SK-N-SH (cell line): ENCODE data around the gene DDX4. TPM values are rescaled to one million over a fixed set of nuclear protein-coding genes. Genes with fewer than 3 reads are reported as not detected.
A peak's percentile ranks its signal among the peaks of the same experiment; 100 is the strongest.
"Not testable (repeated sequence)": the region's sequence is repeated elsewhere in the genome, so short reads cannot be mapped to it uniquely, and the experiment has no call there.

Experiments
- CTCF ChIA-PET: fragments of 300-600, 350-600 bp; formaldehyde crosslinking; extraction: SDS; loops from one replicate; lab custom pipeline; 2021; lab: Yijun Ruan, JAX
- POLR2A ChIA-PET: fragments of 350-600 bp; sonication (Branson Sonifier 250); formaldehyde crosslinking; extraction: SDS; loops from one replicate; lab custom pipeline; 2020; ENCODE audit warnings: antibody characterized with exemption, inconsistent platforms; lab: Yijun Ruan, JAX
- DNase-seq: peaks from one replicate; pipeline ENCODE4 v3.0.0; 2012
- H2AFZ ChIP-seq: fragments of 200-600 bp; sonication (generic); 2 replicates; pipeline ENCODE4 v1.8.1; 2016; ENCODE audit warnings: antibody characterized with exemption, mild to moderate bottlenecking, low read depth
- H3F3A ChIP-seq: fragments of 200-600 bp; sonication (generic); replicated peaks from 2 replicates; pipeline ENCODE3; 2016; ENCODE audit warnings: antibody characterized with exemption, mild to moderate bottlenecking; ENCODE audit not compliant: insufficient read depth
- H3K27ac ChIP-seq, 2 experiments: fragments of 200-500 bp in 1 of 2; fragments of 200-600 bp in 1 of 2; sonication (Bioruptor generic) in 1 of 2; sonication (generic), shearing (Covaris generic) in 1 of 2; 2 replicates each; pipeline versions ENCODE4 v1.5.1 to v1.6.1; 2014 to 2016; ENCODE audit warnings: low read depth in 2 of 2, inconsistent platforms in 1 of 2, low read length in 1 of 2, mild to moderate bottlenecking in 1 of 2, mixed read lengths in 1 of 2
- H3K27me3 ChIP-seq: fragments of 200-600 bp; sonication (generic), shearing (Covaris generic); 2 replicates; pipeline ENCODE4 v1.6.1; 2016; ENCODE audit warnings: mixed run types; ENCODE audit not compliant: insufficient read depth
- H3K36me3 ChIP-seq, 2 experiments: fragments of 200-500 bp in 1 of 2; fragments of 200-600 bp in 1 of 2; sonication (Bioruptor generic) in 1 of 2; sonication (generic) in 1 of 2; replicated peaks in 1 of 2; 2 replicates each; pipeline versions ENCODE3 to v1.5.1; 2014 to 2016; ENCODE audit warnings: low read length in 1 of 2, mild to moderate bottlenecking in 1 of 2; ENCODE audit not compliant: insufficient read depth in 2 of 2, control insufficient read depth in 1 of 2
- H3K4me1 ChIP-seq, 2 experiments: fragments of 200-500 bp in 1 of 2; fragments of 200-600 bp in 1 of 2; sonication (Bioruptor generic) in 1 of 2; sonication (generic), shearing (Covaris generic) in 1 of 2; 2 replicates each; pipeline versions ENCODE4 v1.5.1 to v1.6.1; 2014 to 2016; ENCODE audit warnings: low read depth in 1 of 2, low read length in 1 of 2, mixed run types in 1 of 2; ENCODE audit not compliant: insufficient read depth in 2 of 2, control insufficient read depth in 1 of 2
- H3K4me2 ChIP-seq: fragments of 200-600 bp; sonication (generic), shearing (Covaris generic); 2 replicates; pipeline ENCODE4 v1.6.1; 2017; ENCODE audit warnings: mixed run types
- H3K4me3 ChIP-seq, 2 experiments: fragments of 200-500 bp in 1 of 2; fragments of 200-600 bp in 1 of 2; sonication (Bioruptor generic) in 1 of 2; sonication (generic), shearing (Covaris generic) in 1 of 2; 2 replicates each; pipeline versions ENCODE4 v1.5.1 to v1.8.1; 2014 to 2016; ENCODE audit warnings: low read depth in 2 of 2, inconsistent platforms in 1 of 2, low read length in 1 of 2, mild to moderate bottlenecking in 1 of 2, mixed read lengths in 1 of 2, moderate library complexity in 1 of 2
- H3K79me2 ChIP-seq: fragments of 200-600 bp; sonication (generic); 2 replicates; pipeline ENCODE4 v1.8.1; 2017; ENCODE audit warnings: mild to moderate bottlenecking; ENCODE audit not compliant: insufficient read depth
- H3K9ac ChIP-seq: fragments of 200-600 bp; sonication (generic); 2 replicates; pipeline ENCODE4 v1.6.1; 2017; ENCODE audit warnings: mixed run types
- H3K9me2 ChIP-seq: fragments of 200-600 bp; sonication (generic); 2 replicates; pipeline ENCODE4 v1.6.1; 2017; ENCODE audit warnings: mixed run types
- H3K9me3 ChIP-seq: fragments of 200-600 bp; sonication (generic); 2 replicates; pipeline ENCODE4 v1.6.1; 2017; ENCODE audit warnings: mixed run types, mild to moderate bottlenecking, moderate library complexity
- H4K20me1 ChIP-seq: fragments of 200-600 bp; sonication (generic); 2 replicates; pipeline ENCODE4 v1.6.1; 2017; ENCODE audit warnings: mild to moderate bottlenecking, mixed run types; ENCODE audit not compliant: insufficient read depth
- CHD2 ChIP-seq: fragments of 150-350 bp; IDR thresholded peaks from 2 replicates; pipeline ENCODE4 v1.6.1; 2018; ENCODE audit warnings: low read length; ENCODE audit not compliant: partially characterized antibody
- EZH2phosphoT487 ChIP-seq: fragments of 200-600 bp; sonication (generic); IDR thresholded peaks from 2 replicates; pipeline ENCODE4 v1.6.1; 2017; ENCODE audit warnings: low read depth, mixed run types, mild to moderate bottlenecking, antibody characterized with exemption, moderate library complexity, borderline replicate concordance
- JUND ChIP-seq: IDR thresholded peaks from 2 replicates; pipeline ENCODE4 v1.4.0; 2012
- MEF2A ChIP-seq: IDR thresholded peaks from 2 replicates; pipeline ENCODE4 v1.4.0; 2012; ENCODE audit warnings: low read depth, borderline replicate concordance
- NFIC ChIP-seq: IDR thresholded peaks from 2 replicates; pipeline ENCODE4 v1.4.0; 2012; ENCODE audit warnings: borderline replicate concordance
- NRF1 ChIP-seq: IDR thresholded peaks from 2 replicates; pipeline ENCODE4 v1.6.1; 2012; ENCODE audit warnings: low read depth, mild to moderate bottlenecking, low read length
- RAD21 ChIP-seq: IDR thresholded peaks from 2 replicates; pipeline ENCODE4 v1.6.1; 2012; ENCODE audit warnings: mild to moderate bottlenecking, low read length
- RXRA ChIP-seq: IDR thresholded peaks from 2 replicates; pipeline ENCODE4 v1.4.0; 2012; ENCODE audit warnings: low read depth, mild to moderate bottlenecking, borderline replicate concordance
- SIN3A ChIP-seq: IDR thresholded peaks from 2 replicates; pipeline ENCODE4 v1.6.1; 2012; ENCODE audit warnings: low read depth, mild to moderate bottlenecking, low read length, moderate library complexity, borderline replicate concordance
- SMC3 ChIP-seq: IDR thresholded peaks from 2 replicates; pipeline ENCODE4 v1.6.1; 2012; ENCODE audit warnings: low read depth, low read length, improper control_type of control experiment
- USF1 ChIP-seq: IDR thresholded peaks from 2 replicates; pipeline ENCODE4 v1.4.0; 2012; ENCODE audit warnings: low read depth, borderline replicate concordance
- YY1 ChIP-seq: IDR thresholded peaks from 2 replicates; pipeline ENCODE4 v1.4.0; 2012; ENCODE audit warnings: low read depth, mild to moderate bottlenecking
- WGBS: methylation state at CpG from one replicate; pipeline ENCODE4 v1.1.6; 2017; ENCODE audit warnings: low lambda C conversion rate; 5-methylcytosine and 5-hydroxymethylcytosine counted together
- polyA plus RNA-seq, 3 experiments: library from polyadenylated mRNA; depleted of rRNA; stranded (reverse); fragments of >200 nt; gene quantifications; 2 replicates each; pipeline ENCODE4 v1.2.3, GENCODE V29; 2012
- TF ChIP-seq, protein P1 (sequence below): fragments of 150-350 bp; IDR thresholded peaks from 2 replicates; pipeline ENCODE4 v1.6.1; 2017; ENCODE audit warnings: antibody characterized with exemption, low read length, low read depth, borderline replicate concordance
- TF ChIP-seq, protein P2 (sequence below): fragments of 150-350 bp; IDR thresholded peaks from 2 replicates; pipeline ENCODE4 v1.6.1; 2016; ENCODE audit warnings: mild to moderate bottlenecking, low read depth, low read length
- TF ChIP-seq, protein P3 (sequence below): fragments of 200-600 bp; sonication (generic); IDR thresholded peaks from 2 replicates; pipeline ENCODE4 v1.6.1; 2017; ENCODE audit warnings: antibody characterized with exemption, mild to moderate bottlenecking, moderate library complexity

DDX4 gene
- polyA plus RNA-seq, 1 of the 3 experiments (the other 2 are of a cell fraction), result not detected

DNA sequence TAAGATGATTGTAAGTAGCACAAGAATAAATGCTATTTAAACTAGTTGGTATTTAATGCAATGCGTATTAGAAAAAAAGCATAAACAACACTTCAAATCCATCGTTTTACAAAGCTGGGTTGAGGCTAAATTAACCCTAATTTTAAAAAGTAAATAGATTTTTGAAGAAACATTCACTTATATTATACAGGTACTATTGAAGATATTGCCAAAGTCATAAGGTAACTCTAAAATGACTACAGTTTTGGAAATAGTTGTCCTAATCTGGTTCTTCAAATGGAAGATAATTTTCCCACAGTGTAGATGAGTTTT, 45.8 kb upstream of the DDX4 start (continued):
- TF ChIP-seq, protein P1, sequence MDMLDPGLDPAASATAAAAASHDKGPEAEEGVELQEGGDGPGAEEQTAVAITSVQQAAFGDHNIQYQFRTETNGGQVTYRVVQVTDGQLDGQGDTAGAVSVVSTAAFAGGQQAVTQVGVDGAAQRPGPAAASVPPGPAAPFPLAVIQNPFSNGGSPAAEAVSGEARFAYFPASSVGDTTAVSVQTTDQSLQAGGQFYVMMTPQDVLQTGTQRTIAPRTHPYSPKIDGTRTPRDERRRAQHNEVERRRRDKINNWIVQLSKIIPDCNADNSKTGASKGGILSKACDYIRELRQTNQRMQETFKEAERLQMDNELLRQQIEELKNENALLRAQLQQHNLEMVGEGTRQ, result no peak
- no peak for TF ChIP-seq USF1
- no peak for TF ChIP-seq SMC3

DNA sequence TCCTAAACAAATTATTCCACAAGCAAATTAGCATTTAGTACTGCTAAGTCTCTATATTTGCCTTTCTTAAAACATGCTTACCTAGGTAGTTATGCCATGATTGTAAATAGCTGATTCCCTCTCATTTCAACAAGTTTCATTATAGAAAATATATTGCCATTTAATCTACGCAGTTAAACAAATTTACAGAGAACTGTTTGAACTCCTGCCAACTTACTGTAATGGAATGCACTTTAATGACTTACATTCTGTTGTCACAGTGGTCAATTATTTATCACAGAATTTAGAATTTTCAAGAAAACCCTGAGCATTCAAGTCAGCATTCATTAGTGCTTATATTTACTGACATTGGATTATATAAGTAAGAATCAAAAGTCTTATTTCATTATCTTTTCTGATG, 45.4 kb upstream of the DDX4 start:
- Histone ChIP-seq H3F3A (peaks cover 3% of the 10 kb centered on the region), H3K4me2 (no peak overlapping the region), H3K27ac (no peak overlapping the region), H3K9me3 (no peaks in the 10 kb centered on the region), H2AFZ (no peak overlapping the region), H3K9me2 (no peaks in the 10 kb centered on the region), H3K4me1 (peaks cover 0 to 2% of the 10 kb centered on the region in 2 experiments; a peak in 3 of 4 replicates), H3K27me3 (no peaks in the 10 kb centered on the region), H3K4me3 (no peak overlapping the region)
- ChIA-PET CTCF (interaction anchor here (0.6 to 2.5 kb wide), 39 partner anchors 8 to 521 kb away, joined by 3 to 24 read pairs (median 4); no protein-coding TSS in a partner anchor), POLR2A (interaction anchor here (1.0 kb wide), 1 partner anchor 158 kb away, joined by 5 read pairs; the partner anchor contains the start of gene PLPP1)
- 48% methylated on average over 1 of the region's 1 CpG for WGBS
- DNase-seq, result no peak
- TF ChIP-seq SIN3A, result no peak
- TF ChIP-seq NRF1, result no peak
- TF ChIP-seq MEF2A, result no peak
- TF ChIP-seq, protein P2, sequence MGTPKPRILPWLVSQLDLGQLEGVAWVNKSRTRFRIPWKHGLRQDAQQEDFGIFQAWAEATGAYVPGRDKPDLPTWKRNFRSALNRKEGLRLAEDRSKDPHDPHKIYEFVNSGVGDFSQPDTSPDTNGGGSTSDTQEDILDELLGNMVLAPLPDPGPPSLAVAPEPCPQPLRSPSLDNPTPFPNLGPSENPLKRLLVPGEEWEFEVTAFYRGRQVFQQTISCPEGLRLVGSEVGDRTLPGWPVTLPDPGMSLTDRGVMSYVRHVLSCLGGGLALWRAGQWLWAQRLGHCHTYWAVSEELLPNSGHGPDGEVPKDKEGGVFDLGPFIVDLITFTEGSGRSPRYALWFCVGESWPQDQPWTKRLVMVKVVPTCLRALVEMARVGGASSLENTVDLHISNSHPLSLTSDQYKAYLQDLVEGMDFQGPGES, result no peak
- TF ChIP-seq YY1, result no peak
- TF ChIP-seq JUND, result no peak
- TF ChIP-seq, all 33 proteins: peak for 0
- no peak overlapping the region for H3K9ac ChIP-seq
- peaks cover 6 to 11% of the 10 kb centered on the region in 2 experiments for H3K36me3 ChIP-seq
- H3K79me2 ChIP-seq, result peaks cover 5% of the 10 kb centered on the region; the same call in 1 of the 2 replicates
- no peaks in the 10 kb centered on the region for H4K20me1 ChIP-seq

DNA sequence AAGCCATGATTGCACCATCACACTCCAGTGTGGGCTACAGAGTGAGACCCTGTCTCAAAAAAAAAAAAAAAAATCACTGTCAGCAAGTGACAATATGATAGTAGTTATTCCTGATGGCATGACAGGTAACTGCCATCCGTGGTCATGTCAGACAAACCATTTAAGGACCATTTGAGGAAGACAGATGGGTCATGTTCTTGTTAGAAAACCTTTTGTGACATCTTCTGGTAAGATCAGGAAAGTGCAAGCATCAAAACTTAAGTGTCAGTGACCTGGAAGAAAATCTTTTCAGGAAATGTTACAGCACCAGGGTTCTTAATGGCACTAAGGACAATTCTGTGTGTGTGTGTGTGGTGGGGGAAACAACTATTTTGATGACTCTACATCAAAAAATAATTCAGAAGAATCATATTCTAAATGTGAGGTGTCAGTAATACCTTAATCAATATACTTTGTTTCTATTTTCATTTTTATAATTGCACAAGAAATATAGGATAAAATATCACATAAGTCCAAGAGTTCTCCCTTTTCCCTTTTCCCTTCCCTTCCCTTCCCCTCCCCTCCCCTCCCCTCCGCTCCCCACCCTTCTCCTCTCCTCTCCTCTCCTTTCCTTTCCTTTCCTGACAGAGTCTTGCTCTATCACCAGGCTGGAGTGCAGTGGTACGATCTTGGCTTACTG, 43.6 kb upstream of the DDX4 start:
- WGBS, result 80% methylated on average over 3 of the region's 3 CpGs
- Histone ChIP-seq H3K4me2 (no peak overlapping the region), H3K36me3 (peaks cover 13% of the 10 kb centered on the region in 2 experiments), H3K27ac (no peak overlapping the region), H3K9ac (no peak overlapping the region), H4K20me1 (no peaks in the 10 kb centered on the region), H3K27me3 (no peaks in the 10 kb centered on the region), H3K4me1 (peaks cover 0 to 2% of the 10 kb centered on the region in 2 experiments; a peak in 3 of 4 replicates), H3K4me3 (no peak overlapping the region; a peak in 1 of 4 replicates), H3F3A (peaks cover 6% of the 10 kb centered on the region), H3K9me3 (no peaks in the 10 kb centered on the region), H2AFZ (no peak overlapping the region), H3K79me2 (peaks cover 5% of the 10 kb centered on the region; the same call in 1 of the 2 replicates), H3K9me2 (no peaks in the 10 kb centered on the region)
- ChIA-PET CTCF (interaction anchor here (0.6 to 1.1 kb wide), 4 partner anchors 284 to 461 kb away, joined by 3 read pairs; no protein-coding TSS in a partner anchor), POLR2A (interaction anchor here (0.6 kb wide), 1 partner anchor 55 kb away, joined by 3 read pairs; no protein-coding TSS in a partner anchor)
- DNase-seq, result peak; percentile 21
- TF ChIP-seq NFIC (no peak), CHD2 (no peak), RAD21 (peak; percentile 71), JUND (no peak), EZH2phosphoT487 (no peak), RXRA (no peak), SMC3 (peak; percentile 46)
- TF ChIP-seq, protein P3, sequence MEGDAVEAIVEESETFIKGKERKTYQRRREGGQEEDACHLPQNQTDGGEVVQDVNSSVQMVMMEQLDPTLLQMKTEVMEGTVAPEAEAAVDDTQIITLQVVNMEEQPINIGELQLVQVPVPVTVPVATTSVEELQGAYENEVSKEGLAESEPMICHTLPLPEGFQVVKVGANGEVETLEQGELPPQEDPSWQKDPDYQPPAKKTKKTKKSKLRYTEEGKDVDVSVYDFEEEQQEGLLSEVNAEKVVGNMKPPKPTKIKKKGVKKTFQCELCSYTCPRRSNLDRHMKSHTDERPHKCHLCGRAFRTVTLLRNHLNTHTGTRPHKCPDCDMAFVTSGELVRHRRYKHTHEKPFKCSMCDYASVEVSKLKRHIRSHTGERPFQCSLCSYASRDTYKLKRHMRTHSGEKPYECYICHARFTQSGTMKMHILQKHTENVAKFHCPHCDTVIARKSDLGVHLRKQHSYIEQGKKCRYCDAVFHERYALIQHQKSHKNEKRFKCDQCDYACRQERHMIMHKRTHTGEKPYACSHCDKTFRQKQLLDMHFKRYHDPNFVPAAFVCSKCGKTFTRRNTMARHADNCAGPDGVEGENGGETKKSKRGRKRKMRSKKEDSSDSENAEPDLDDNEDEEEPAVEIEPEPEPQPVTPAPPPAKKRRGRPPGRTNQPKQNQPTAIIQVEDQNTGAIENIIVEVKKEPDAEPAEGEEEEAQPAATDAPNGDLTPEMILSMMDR, result peak; percentile 71

GRCh38 chr5:55696704-55697103, 41.2 kb upstream of the DDX4 start:
- CTCF ChIA-PET, H3F3A ChIP-seq: not testable (repeated sequence)
- no CpG with 5 or more reads among the region's 31 CpGs for whole genome bisulfite sequencing

More at GRCh38 chr5:55696704-55697103, 41.2 kb upstream of the DDX4 start:
- H3K79me2 ChIP-seq, H3K4me1 ChIP-seq, H3K9me2 ChIP-seq, H3K27ac ChIP-seq, H2AFZ ChIP-seq, POLR2A ChIA-PET, H3K4me2 ChIP-seq, H3K9ac ChIP-seq, H3K4me3 ChIP-seq, H4K20me1 ChIP-seq, H3K9me3 ChIP-seq, DNase-seq, H3K27me3 ChIP-seq: not testable (repeated sequence)
- peaks cover 24% of the 10 kb centered on the region in 2 experiments for H3K36me3 ChIP-seq
